Stimulated activated CD4-positive, alpha-beta T cell treated with anti-CD3 and anti-CD28 coated beads, Interleukin-12 subunit alpha, Interleukin-12 subunit beta, amount 100 ng/mL, for 48 hours (primary cell): Measurements from ENCODE around the gene CCDC138.

ENCODE experiments used
- DNase-seq, 3 donors: peaks; one replicate each; pipeline ENCODE4 v3.0.0-alpha.2; 2020; ENCODE audit warnings: low read depth in 2 of 3, low spot score in 1 of 3

The CCDC138 gene

DNA sequence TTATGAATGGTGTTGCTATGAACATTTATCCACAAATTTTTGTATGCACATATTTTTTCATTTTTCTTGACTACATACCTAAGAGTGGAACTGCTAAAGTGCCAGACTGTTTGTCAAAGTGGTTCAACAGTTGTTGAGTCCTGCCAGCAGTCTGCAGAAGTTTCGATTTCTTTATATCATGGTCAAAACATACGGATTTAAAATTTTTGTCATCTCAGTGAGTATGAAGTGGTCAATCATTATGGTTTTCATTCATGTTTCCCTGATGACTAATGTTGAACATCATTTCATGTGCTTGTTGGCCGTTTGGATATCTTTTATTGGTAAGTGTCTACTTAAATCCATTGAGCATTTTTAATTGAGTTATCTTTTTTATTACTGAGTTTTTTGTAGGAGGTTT is 39.2 kb downstream of the CCDC138 start:
- DNase-seq: no peak

DNA sequence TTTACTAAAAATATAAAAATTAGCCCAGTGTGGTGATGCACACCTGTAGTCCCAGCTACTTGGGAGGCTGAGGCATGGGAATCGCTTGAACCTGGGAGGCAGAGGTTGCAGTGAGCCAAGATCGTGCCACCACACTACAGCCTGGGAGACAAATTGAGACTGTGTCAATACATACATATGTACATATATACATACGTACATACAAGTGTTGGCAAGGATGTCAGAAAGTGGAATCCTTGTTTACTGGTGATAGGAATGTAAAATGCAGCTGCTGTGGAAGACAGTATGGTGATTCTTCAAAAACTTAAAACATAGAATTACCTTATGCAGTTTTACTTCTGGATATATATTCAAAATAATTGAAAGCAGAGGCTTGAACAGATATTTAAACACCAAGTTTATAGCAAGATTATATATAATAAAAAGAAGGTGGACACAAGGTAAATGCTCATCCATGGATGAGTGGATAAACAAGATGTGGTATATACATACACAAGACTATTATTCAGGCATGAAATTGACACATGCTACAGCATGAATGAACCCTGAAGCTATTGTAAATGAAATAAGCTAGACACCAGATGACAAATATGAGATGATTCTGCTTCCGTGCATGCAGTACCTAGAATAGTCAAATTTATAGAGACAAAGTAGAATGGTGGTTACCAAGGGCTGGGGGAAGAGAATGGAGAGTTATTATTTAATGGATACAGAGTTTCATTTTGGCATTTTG is 43.2 kb downstream of the CCDC138 start:
- DNase-seq: no peak

DNA sequence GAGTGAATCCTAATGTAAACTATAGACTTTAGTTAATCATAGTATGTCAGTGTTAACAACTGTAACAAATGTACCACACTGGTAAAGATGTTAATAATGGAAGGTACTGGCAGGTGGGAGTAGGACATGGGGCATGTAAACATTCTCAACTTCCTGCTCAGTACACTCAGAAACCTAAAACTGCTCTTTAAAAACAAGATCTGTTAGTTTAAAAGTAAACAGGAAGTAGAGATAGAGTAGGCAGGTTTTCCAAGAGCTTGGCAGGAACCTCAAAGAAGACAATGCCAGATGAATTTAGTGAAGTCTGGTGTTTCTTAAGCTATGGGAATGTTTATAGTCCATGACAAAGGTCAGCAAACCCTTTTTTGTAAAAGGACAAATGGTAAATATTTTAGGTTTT is 46.6 kb downstream of the CCDC138 start:
- no peak for DNase-seq

DNA sequence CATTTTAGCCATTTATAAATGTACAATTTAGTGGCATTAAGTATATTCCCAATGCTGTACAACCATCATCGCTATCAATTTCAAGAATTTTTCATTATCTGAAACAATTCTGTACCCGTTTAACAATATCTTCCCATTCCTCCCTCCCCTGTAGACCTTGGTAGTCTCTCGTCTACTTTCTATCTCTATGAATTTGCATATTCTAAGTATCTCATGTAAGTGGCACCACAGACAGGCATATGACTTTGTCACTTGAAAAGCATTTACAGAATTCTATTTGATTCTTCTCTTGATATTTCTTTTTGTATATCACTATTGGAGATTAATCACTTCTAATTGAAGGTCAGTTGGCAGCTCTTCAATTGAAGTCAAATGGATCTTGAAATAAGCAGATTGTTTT is 48.0 kb downstream of the CCDC138 start:
- DNase-seq: no peak

DNA sequence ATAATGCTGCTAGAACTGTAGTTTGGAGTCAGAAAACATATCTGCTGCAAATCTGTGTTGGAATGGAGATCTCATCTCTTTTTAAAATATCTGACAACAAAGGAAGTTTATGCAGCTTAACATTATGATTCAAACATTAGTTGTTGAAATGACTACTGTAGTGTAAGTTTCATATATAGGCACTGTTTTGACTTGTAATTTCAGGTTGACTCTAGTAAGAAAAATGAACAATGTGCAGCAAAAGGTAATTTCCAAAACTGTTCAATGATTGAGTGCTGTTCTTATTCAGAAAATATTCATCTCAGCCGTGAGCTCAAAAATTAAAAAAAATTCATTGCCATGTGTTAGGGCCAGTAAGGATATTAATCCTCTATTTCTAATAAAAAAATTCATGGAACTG is 48.5 kb downstream of the CCDC138 start:
- no peak for DNase-seq

DNA sequence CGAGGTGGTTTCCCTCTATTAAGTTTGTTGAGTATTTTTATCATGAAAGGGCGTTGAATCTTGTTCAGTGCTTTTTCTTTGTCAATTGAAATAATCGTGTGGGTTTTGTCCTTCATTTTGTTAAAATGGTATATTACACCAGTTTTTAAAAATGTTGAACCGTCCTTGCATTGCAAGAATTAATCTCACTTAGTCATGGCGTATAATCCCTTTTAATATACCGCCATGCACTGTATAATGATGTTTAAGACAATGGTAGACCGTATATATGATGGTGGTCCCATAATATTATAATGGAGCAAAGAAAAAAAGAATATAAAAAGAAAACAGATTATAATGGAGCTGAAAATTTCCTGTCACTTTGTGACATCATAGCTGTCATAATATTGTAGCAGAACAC is 50.6 kb downstream of the CCDC138 start:
- DNase-seq: no peak

DNA sequence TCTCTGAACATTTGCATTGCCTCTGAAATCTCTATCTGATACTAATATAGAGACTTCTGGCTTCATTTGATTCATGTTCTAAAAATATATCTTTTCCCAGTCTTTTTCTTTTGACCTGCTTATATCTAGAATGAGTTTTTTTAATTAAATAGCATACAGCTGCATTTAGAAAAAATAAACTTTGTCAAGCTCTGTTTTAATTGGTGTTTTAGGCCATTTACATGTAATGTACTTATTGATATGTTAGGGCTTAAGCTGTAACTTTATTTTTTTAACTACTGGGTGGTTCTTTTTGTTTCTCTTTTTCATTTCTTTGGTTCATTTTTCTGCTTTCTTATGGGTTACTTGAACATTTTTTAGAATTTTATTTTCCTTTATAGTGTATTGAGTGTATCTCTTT is 54.9 kb downstream of the CCDC138 start:
- DNase-seq: no peak

DNA sequence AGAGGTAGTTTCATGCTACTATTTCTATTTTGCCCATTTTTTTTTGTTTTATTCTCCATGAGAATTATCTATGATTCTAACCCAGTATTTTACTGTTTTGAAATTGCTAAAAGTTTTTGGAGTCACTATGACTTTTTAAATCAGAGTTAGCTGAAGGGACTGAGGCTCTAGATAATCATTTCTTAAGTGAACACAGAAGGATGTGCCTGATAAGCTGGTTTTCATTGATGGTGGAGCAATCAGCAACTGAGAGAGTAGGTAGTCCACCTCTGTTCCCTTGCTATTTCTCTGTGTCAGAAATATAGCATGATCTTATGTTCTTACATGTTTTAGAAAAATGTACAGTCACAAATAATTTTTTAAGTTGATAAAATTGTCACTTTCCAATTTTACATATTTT is 59.4 kb downstream of the CCDC138 start:
- DNase-seq: no peak

DNA sequence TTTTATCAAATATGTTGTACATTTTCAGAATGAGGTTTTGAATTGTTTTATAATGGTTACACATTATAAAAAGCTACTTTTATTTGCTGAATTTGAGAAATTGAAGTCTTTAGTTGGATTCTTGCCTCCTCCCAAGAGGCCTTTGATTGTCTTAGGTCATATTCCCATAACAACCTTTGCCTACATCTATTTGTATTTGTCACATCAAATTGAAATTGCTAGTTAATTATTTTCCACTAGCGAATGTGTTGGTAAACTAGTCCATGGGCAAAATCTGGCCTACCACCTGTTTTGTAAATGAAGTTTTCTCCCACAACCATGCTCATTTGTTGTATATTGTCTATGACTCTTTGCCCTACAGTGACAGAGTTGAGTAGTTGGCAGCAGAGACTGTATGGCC is 60.4 kb downstream of the CCDC138 start:
- no peak for DNase-seq

DNA sequence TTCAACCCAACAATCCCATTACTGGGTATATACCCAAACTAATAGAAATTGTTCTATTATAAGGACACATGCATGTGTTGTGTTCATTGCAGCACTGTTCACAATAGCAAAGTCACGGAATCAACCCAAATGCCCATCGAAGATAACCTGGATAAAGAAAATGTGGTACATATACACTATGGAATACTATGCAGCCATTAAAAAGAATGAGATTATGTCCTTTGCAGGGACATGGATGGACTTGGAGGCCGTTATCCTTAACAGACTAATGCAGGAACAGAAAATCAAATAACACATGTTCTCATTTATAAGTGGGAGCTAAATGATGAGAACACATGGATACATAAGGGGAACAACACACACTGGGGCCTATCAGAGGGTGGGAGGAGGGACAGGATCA is 65.8 kb downstream of the CCDC138 start:
- DNase-seq: no peak

DNA sequence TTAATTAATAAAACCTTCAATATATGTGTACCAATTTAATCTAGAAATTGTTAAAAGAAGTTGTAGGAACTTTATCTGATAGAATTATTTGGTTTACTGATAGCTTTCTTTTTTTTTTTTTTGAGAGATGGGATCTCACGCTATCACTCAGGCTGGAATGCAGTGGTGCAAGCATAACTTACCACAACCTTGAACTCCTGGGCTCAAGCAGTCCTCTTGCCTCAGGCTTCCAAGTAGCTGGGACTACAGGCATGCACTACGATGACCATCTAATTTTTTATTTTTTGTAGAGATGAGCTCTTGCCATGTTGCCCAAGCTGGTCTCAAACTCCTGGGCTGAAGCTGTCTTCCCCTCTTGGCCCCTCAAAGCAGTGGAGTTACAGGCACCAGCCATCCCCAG is 66.8 kb downstream of the CCDC138 start:
- no peak for DNase-seq

DNA sequence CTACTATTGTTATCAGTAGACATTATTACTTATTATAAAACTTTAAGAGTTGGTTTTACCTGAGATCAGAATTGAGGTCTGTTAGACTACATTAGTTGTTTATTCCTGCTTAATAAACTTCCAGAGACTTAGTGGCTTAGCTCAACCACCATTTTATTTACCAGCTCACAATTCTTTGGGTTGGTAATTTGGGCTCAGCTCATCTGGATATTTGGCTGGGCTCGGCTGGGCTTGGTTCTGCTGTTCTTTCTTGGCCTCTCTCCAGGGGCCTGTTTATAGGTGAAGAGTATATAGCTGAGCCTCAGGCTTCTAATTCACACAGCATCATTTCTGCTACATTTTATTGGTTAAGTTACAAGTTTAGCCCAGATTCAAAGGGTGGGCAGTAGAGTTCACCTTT is 67.9 kb downstream of the CCDC138 start:
- no peak for DNase-seq

DNA sequence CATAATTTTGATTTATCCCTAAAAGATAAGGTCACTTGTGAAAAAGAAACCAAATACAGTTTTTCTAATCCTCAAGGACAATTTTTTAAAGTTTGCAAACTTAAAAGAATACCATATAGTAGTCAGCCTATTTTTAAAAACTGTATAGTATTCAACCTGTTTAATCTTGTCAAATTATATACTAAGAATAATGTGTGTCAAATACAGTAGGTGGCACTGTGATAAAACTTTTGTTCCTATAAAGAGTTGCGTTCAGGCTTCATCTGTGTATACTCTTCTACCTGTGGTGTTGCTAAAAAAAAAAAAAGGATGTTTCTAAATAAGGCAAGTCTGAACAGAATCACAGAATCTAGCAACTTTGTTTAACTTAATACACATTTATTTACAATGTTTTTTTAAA is 68.6 kb downstream of the CCDC138 start:
- no peak for DNase-seq

DNA sequence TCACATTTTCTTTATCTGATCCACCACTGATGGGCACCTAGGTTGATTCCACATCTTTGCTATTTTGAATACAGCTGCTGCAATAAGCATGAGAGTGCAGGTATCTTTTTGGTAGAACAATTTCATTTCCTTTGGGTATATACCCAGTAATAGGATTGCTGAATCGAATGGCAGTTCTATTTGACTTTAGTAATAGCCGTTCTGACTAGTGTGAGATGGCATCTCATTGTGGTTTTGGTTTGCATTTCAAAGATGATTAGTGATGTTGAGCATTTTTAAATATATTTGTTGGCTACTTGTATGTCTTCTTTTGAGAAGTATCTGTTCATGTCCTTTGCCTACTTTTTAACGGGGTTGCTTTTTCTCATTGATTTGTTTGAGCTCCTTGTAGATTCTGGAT is 72.3 kb downstream of the CCDC138 start:
- no peak for DNase-seq

DNA sequence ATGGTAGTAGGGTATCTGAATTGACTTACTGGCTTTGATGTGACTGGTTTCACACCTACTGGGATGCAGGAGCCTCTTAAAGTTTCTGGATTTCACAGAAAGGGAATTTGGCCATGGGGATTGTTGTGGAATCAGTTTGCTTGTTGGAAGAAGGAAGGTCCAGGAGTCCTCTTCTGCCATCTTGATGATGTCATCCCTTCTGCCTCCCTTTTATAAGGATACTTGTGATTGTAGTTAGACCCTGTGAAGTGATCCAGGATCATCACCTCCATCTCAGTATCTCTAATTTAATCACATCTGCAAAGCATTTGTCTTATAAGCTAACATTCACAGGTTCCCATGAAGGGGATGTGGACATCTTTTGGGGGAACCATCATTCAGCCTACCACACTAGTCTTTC is 79.5 kb downstream of the CCDC138 start:
- no peak for DNase-seq

DNA sequence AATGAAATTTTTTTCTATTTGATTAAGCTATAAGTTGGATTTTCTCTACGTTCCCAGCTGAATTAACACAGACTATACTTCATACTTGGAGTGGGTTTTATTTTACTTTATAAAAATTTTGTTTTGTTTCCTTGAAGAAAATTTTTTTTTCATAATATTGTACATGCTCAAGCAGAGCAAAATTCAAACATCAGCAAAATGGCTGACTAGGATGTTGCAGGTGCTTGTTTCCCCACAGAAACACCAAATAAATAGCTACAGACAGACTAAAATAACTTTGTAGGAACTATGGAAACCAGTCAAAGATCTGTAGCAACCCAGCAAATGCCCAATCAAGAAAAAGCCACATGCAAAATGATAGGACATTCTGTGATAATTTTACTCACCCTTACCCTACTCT is 82.3 kb downstream of the CCDC138 start:
- no peak for DNase-seq

DNA sequence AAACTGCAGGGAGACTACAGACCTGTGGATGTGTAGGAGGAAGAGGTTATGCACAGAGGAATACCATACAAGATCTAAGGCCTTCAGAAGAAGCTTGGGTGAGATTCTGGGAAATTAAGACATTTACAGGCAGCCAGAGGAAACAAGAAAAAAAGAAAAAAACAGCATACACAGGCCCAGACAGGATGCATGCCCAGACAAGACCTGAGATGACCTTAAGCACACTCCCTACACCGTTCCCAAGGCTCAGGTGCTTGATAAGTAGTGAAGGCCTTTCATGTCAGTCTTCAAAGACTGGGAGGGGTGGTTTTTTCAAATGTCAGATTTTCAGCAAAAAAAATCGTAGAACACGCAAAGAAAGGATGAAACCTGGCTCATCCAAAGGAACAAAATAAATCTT is 83.0 kb downstream of the CCDC138 start:
- no peak for DNase-seq

DNA sequence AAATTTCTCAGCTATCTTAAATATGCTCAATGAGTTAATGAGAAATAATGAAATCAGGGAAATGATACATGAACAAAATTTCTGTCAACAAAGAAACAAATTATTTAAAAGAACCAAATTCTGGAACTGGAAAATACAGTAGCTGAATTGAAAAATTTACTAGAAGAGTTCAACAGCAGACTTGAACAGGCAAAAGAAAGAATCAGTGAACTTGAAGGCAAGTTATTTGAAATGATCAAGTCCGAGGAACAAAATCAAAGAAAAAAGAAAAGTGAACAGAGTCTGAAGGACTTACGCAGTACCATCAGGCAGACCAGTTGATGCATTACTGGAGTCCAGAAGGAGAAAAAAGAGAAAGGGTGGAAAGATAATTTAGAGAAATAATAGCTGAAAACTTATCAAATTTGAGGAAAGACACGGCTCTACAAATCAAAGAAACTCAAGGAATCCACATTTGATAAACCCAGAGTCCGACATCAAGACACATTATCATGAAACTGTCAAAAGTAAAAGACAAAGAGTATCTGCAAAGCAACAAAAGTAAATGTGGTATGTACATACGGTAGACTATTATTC is 83.6 kb downstream of the CCDC138 start:
- DNase-seq: no peak

DNA sequence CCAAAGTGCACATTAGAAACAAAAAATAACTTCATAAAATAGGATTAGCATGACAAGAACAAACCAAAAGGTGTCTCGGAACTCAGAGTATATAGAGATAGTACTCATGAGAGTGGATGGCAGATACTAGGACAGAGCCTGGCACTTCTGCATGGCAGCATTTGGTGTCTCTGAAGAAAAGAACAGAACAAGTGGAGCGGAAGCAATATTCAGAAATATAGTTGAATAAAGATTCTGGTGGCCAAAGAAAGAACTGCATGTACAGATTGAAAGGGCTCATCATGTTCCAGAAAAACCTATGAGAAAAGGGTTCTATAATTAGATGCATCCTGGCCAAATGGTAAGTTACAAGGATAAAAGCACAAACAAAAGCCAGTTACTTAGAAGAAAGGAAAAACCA is 90.9 kb downstream of the CCDC138 start:
- DNase-seq: no peak

DNA sequence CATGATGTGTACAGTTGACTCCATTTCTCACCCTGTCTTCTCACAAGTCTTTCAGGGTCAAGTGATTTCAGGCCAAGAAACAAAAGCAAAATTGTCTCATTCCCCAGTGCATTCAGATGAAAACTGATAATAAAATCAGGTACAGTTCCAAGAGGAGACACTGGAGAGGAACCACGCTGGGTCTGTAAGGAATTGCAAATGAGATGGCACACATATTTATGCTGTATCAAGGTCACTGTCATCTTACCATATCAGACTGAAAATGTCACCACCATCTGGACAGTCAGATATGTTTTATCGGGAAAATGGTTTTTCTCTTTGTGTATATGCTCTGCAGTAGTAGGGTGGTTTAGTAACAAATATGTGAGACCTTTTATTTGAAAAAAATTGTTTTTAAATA is 91.7 kb downstream of the CCDC138 start:
- no peak for DNase-seq

DNA sequence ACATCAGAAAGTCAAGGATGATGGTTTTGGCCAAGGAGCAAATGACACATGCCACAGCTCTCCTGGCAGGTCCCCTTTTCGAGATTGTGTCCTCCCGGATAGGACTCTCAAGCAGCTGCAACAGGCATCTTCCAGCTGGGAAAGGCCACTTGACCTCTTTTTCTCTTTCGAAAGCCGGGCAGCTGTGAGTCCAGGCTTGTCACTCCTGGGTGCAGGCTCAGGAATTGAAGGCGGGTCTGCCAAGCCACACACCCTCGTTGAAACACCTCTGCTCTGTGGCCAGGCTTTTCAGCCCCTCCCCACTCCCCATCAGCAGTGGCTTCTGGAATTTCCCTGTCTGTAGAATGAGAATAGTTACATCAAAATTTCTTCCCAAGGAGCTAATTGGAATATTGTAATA is 98.0 kb downstream of the CCDC138 start:
- no peak for DNase-seq

DNA sequence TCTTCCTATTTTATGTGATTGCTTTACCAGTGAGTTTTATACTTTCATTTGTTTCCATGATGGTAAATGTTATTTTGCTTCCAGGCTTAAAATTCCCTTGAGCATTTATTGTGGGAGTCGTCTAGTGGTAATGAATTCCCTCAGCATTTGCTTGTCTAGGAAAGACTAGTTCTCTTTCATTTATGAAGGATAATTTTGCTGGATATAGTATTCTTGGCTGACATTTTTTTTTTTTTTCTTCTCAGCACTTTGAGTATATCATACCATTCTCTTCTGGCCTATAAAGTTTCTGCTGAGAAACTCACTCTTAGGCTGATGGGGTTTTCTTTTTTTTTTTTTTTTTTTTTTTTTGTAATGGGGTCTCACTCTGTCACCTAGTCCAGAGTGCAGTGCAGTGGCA is 103.3 kb downstream of the CCDC138 start:
- DNase-seq: no peak

DNA sequence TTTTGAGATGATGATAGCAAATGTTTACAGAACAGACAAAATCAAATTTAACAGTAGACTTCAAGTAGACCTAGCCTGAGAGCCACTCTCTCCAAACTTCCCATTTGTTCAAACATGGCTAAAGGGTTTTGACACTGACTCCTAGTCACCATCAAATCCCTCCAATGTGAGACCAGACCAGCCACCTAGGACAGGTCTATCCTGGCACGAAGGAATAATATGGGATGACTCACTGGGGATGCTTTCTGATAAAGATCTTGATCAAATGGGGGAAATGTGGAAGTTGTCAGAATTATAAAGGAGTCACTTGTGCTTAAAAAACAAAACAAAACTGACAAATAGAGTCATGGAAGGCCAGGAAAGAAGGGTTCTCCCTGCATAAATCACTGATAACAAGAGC is 106.7 kb downstream of the CCDC138 start:
- DNase-seq: no peak
